Measurements from ENCODE around the gene IDI2. TPM values are rescaled to one million over a fixed set of nuclear protein-coding genes. Genes with fewer than 3 reads are reported as not detected.

Gene IDI2
- total RNA-seq, 1 donor from 2014 or later = not detected

GRCh38 chr10:1063232-1063865 is 37.7 kb upstream of the IDI2 start:
- TF ChIP-seq, protein P1, sequence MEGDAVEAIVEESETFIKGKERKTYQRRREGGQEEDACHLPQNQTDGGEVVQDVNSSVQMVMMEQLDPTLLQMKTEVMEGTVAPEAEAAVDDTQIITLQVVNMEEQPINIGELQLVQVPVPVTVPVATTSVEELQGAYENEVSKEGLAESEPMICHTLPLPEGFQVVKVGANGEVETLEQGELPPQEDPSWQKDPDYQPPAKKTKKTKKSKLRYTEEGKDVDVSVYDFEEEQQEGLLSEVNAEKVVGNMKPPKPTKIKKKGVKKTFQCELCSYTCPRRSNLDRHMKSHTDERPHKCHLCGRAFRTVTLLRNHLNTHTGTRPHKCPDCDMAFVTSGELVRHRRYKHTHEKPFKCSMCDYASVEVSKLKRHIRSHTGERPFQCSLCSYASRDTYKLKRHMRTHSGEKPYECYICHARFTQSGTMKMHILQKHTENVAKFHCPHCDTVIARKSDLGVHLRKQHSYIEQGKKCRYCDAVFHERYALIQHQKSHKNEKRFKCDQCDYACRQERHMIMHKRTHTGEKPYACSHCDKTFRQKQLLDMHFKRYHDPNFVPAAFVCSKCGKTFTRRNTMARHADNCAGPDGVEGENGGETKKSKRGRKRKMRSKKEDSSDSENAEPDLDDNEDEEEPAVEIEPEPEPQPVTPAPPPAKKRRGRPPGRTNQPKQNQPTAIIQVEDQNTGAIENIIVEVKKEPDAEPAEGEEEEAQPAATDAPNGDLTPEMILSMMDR (conservative IDR thresholded peaks at IDR 0.05; ENCODE audit: low read depth, low read length) = no peak
- H3K4me3 ChIP-seq (ENCODE audit: low read depth, low read length) = no peak overlapping the region
- DNase-seq (ENCODE audit: low read depth) = no peak

- TF ChIP-seq, protein P1 (conservative IDR thresholded peaks at IDR 0.05; ENCODE audit: low read depth, low read length) = no peak
- H3K4me3 ChIP-seq (ENCODE audit: low read depth, low read length) = no peak overlapping the region
- no peak for DNase-seq (ENCODE audit: low read depth)
Measured at GRCh38 chr10:1061930-1062774, 36.5 kb upstream of the IDI2 start.

GRCh38 chr10:1059902-1060301 is 34.2 kb upstream of the IDI2 start:
- no peak overlapping the region for H3K4me3 ChIP-seq (ENCODE audit: low read depth, low read length)
- no peak for DNase-seq (ENCODE audit: low read depth)
- TF ChIP-seq, protein P1 (conservative IDR thresholded peaks at IDR 0.05; ENCODE audit: low read depth, low read length) = no peak

DNA sequence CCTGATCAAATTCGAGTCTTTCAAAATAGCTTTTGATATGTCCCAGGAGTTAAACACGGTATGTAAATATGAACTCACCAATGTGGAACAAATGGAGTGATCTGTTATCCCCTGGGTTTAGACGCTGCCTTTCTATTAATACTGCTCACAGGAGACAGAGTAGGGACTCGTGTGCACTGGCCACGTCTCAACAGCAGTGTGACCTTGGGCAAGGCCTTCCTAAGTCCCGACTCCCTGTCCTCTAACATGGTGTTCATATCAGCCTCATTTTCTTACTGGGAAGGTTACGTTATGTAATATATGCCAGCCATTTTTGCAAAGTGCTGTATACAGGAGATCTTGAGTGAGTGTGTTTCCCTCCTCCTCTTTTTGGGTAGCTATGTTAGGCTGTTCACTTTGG is 32.4 kb upstream of the IDI2 start:
- peak overlapping the region; percentile 90 for H3K4me3 ChIP-seq (ENCODE audit: low read depth, low read length)
- TF ChIP-seq, protein P1 (conservative IDR thresholded peaks at IDR 0.05; ENCODE audit: low read depth, low read length) = no peak
- DNase-seq (ENCODE audit: low read depth) = no peak

- TF ChIP-seq, protein P1 (conservative IDR thresholded peaks at IDR 0.05; ENCODE audit: low read depth, low read length) = no peak
- peak overlapping the region; percentile 90 for H3K4me3 ChIP-seq (ENCODE audit: low read depth, low read length)
- no peak for DNase-seq (ENCODE audit: low read depth)
Measured at GRCh38 chr10:1057106-1057657, 31.5 kb upstream of the IDI2 start.

GRCh38 chr10:1056326-1057105 is 30.9 kb upstream of the IDI2 start, which contains the start of gene WDR37:
TSS of gene WDR37 (plus strand) at chr10:1056385. CDS start at chr10:1072156, 15,771 bp downstream.
- TF ChIP-seq, protein P1 (conservative IDR thresholded peaks at IDR 0.05; ENCODE audit: low read depth, low read length) = no peak
- no peak for DNase-seq (ENCODE audit: low read depth)
- peak within 1 kb of the TSS; percentile 90 for H3K4me3 ChIP-seq (ENCODE audit: low read depth, low read length)

All from epithelial cell of proximal tubule (primary cell).